SK-N-SH treated with all-trans-retinoic acid at 6 μM for 48 hours (cell line): ENCODE results near the gene COMMD2.

ENCODE experiments used
- ARNTL ChIP-seq: fragments of 450-650 bp; formaldehyde crosslinking; IDR thresholded peaks from 2 replicates; pipeline ENCODE4 v1.5.0; 2020; ENCODE audit warnings: low read depth, mild to moderate bottlenecking, moderate library complexity, borderline replicate concordance
- CREB5 ChIP-seq: fragments of 250-450 bp; sonication (Bioruptor Pico); IDR thresholded peaks from 2 replicates; pipeline ENCODE4 v1.5.1; 2020; ENCODE audit warnings: low read depth, mild to moderate bottlenecking, moderate library complexity
- CSDC2 ChIP-seq: fragments of 250-450 bp; sonication (Bioruptor Pico); IDR thresholded peaks from 2 replicates; pipeline ENCODE4 v1.5.0; 2020; ENCODE audit warnings: mild to moderate bottlenecking, moderate library complexity
- GLIS3 ChIP-seq: fragments of 250-450 bp; sonication (Bioruptor Pico); IDR thresholded peaks from 2 replicates; pipeline ENCODE4 v1.5.0; 2020; ENCODE audit warnings: mild to moderate bottlenecking, moderate library complexity
- ISL1 ChIP-seq: fragments of 250-450 bp; sonication (Bioruptor Pico); IDR thresholded peaks from 2 replicates; pipeline ENCODE4 v2.1.2; 2022; ENCODE audit warnings: mild to moderate bottlenecking, moderate library complexity
- OSR1 ChIP-seq: fragments of 250-450 bp; sonication (Bioruptor Pico); IDR thresholded peaks from 2 replicates; pipeline ENCODE4 v1.8.0; 2022; ENCODE audit warnings: moderate library complexity, mild to moderate bottlenecking, inconsistent platforms
- POU6F1 ChIP-seq: fragments of 250-450 bp; sonication (Bioruptor Pico); IDR thresholded peaks from 2 replicates; pipeline ENCODE4 v1.8.0; 2021; ENCODE audit warnings: low read depth, mild to moderate bottlenecking, moderate library complexity, borderline replicate concordance
- PPARA ChIP-seq: fragments of 250-450 bp; sonication (Bioruptor Pico); IDR thresholded peaks from 2 replicates; pipeline ENCODE4 v1.5.0; 2020; ENCODE audit warnings: mild to moderate bottlenecking, borderline replicate concordance
- RARB ChIP-seq: fragments of 250-450 bp; sonication (Bioruptor Pico); IDR thresholded peaks from 2 replicates; pipeline ENCODE4 v1.8.0; 2021; ENCODE audit warnings: mild to moderate bottlenecking, moderate library complexity
- SNAI2 ChIP-seq: fragments of 250-450 bp; sonication (Bioruptor Pico); IDR thresholded peaks from 2 replicates; pipeline ENCODE4 v1.5.0; 2020; ENCODE audit warnings: mild to moderate bottlenecking, moderate library complexity
- ZC3H10 ChIP-seq: fragments of 250-450 bp; sonication (Bioruptor Pico); IDR thresholded peaks from 2 replicates; pipeline ENCODE4 v1.5.1; 2021; ENCODE audit warnings: mild to moderate bottlenecking, moderate library complexity
- ZFP30 ChIP-seq: fragments of 450-650 bp; formaldehyde crosslinking; IDR thresholded peaks from 2 replicates; pipeline ENCODE4 v1.5.0; 2022; ENCODE audit warnings: mild to moderate bottlenecking, moderate library complexity
- ZNF8 ChIP-seq: fragments of 450-650 bp; formaldehyde crosslinking; IDR thresholded peaks from 2 replicates; pipeline ENCODE4 v1.5.0; 2020; ENCODE audit warnings: mild to moderate bottlenecking, moderate library complexity
- TF ChIP-seq, protein P1 (sequence below): fragments of 250-450 bp; sonication (Bioruptor Pico); IDR thresholded peaks from 2 replicates; pipeline ENCODE4 v1.8.0; 2020; ENCODE audit warnings: mild to moderate bottlenecking, moderate library complexity, borderline replicate concordance

DNA sequence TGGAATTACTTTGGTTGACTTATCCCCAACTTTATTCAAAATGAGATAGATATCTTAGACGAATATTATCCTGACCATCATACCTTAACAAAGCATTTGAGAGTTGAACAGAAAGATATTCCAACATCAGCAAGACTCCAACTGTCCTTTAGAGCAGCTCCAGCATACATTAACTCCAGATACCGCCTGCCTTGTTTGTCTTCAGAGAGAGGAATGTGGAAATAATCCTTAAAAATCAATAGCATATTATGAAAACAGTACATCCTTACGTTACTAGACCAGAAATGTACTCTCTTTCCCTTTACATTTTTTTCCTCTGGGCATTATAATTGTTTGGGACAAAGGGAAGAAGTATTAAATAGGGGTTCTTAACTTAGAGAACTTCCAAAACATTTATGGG lies 38.4 kb upstream of the COMMD2 start:
- TF ChIP-seq ZFP30 (CRISPR knock-in tag) (no peak), ARNTL (CRISPR knock-in tag) (no peak), GLIS3 (CRISPR knock-in tag) (no peak), POU6F1 (CRISPR knock-in tag) (no peak), CREB5 (no peak), OSR1 (CRISPR knock-in tag) (no peak), ISL1 (CRISPR knock-in tag) (no peak), ZNF8 (CRISPR knock-in tag) (no peak), PPARA (no peak), CSDC2 (CRISPR knock-in tag) (no peak), SNAI2 (CRISPR knock-in tag) (no peak), RARB (CRISPR knock-in tag) (no peak), ZC3H10 (CRISPR knock-in tag) (no peak)
- TF ChIP-seq, protein P1, sequence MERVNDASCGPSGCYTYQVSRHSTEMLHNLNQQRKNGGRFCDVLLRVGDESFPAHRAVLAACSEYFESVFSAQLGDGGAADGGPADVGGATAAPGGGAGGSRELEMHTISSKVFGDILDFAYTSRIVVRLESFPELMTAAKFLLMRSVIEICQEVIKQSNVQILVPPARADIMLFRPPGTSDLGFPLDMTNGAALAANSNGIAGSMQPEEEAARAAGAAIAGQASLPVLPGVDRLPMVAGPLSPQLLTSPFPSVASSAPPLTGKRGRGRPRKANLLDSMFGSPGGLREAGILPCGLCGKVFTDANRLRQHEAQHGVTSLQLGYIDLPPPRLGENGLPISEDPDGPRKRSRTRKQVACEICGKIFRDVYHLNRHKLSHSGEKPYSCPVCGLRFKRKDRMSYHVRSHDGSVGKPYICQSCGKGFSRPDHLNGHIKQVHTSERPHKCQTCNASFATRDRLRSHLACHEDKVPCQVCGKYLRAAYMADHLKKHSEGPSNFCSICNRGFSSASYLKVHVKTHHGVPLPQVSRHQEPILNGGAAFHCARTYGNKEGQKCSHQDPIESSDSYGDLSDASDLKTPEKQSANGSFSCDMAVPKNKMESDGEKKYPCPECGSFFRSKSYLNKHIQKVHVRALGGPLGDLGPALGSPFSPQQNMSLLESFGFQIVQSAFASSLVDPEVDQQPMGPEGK (CRISPR knock-in tag): no peak
